ENCODE measurements around the gene NCS1.

DNA sequence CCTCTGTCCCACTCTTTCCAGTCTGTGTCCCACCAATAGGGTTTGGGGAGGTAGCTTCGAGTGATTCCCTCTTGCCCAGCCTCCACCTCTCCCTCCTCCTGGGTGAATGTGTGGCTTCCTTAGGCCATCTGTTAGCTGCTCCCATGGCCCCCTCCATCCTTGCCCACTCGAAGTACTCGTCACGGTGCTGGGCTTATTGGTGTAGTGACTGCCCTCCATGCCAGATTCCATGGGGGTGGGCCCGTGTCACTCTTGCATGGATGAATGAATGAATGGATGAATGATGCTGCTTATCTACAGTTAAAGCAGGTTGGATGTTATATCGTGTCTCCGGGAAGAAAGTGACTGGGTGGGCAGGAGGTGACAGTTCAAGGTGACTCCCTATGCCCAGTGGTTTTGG lies 112.5 kb downstream of the NCS1 start:
- TF ChIP-seq, protein P1, sequence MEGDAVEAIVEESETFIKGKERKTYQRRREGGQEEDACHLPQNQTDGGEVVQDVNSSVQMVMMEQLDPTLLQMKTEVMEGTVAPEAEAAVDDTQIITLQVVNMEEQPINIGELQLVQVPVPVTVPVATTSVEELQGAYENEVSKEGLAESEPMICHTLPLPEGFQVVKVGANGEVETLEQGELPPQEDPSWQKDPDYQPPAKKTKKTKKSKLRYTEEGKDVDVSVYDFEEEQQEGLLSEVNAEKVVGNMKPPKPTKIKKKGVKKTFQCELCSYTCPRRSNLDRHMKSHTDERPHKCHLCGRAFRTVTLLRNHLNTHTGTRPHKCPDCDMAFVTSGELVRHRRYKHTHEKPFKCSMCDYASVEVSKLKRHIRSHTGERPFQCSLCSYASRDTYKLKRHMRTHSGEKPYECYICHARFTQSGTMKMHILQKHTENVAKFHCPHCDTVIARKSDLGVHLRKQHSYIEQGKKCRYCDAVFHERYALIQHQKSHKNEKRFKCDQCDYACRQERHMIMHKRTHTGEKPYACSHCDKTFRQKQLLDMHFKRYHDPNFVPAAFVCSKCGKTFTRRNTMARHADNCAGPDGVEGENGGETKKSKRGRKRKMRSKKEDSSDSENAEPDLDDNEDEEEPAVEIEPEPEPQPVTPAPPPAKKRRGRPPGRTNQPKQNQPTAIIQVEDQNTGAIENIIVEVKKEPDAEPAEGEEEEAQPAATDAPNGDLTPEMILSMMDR (IDR thresholded peaks at IDR 0.05; ENCODE audit: low read depth, low read length, poor library complexity, severe bottlenecking): no peak
- TF ChIP-seq EZH2phosphoT487 (IDR thresholded peaks at IDR 0.05; ENCODE audit: borderline replicate concordance, low read length): no peak

All from DOHH2 (cell line).